HEK293 (cell line): ENCODE measurements around the gene SOX6.

Experiments
- CTCF ChIA-PET: fragments of 350-600 bp; formaldehyde crosslinking; extraction: SDS; loops from one replicate; lab custom pipeline; 2021; ENCODE audit warnings: antibody characterized with exemption; lab: Yijun Ruan, JAX
- POLR2A ChIA-PET: fragments of 300-600 bp; formaldehyde crosslinking; extraction: SDS; loops from one replicate; lab custom pipeline; 2020; ENCODE audit warnings: antibody characterized with exemption, inconsistent platforms; lab: Yijun Ruan, JAX
- H3K27ac ChIP-seq: fragments of 200-500 bp; sonication (Bioruptor generic); 2 replicates; pipeline ENCODE4 v1.5.1; 2014; ENCODE audit warnings: low read depth, low read length, control low read depth, inconsistent platforms; ENCODE audit errors: extremely low read depth
- H3K36me3 ChIP-seq, 2 experiments: fragments of 200-500 bp in 1 of 2; sonication (Bioruptor generic) in 1 of 2; 1 replicate in 1 of 2; 2 replicates in 1 of 2; pipeline ENCODE4 v1.5.1; 2014 to 2017; ENCODE audit warnings: inconsistent platforms in 2 of 2, low read length in 2 of 2; ENCODE audit not compliant: control insufficient read depth in 2 of 2, insufficient read depth in 1 of 2
- H3K4me1 ChIP-seq: fragments of 200-500 bp; sonication (Bioruptor generic); 2 replicates; pipeline ENCODE4 v1.5.1; 2014; ENCODE audit warnings: mild to moderate bottlenecking, low read length, inconsistent platforms; ENCODE audit not compliant: control insufficient read depth, insufficient read depth
- H3K4me3 ChIP-seq: 2 replicates; pipeline ENCODE4 v1.5.1; 2011; ENCODE audit warnings: low read depth, mild to moderate bottlenecking, control low read depth, low read length, moderate library complexity
- H3K9me3 ChIP-seq: fragments of 200-500 bp; sonication (Bioruptor generic); 2 replicates; pipeline ENCODE4 v1.5.1; 2014; ENCODE audit warnings: low read depth, low read length, inconsistent platforms; ENCODE audit not compliant: control insufficient read depth, insufficient read depth
- HIC1 ChIP-seq: fragments of 450-650 bp; formaldehyde crosslinking; IDR thresholded peaks from 2 replicates; pipeline ENCODE4 v1.5.1; 2016; ENCODE audit warnings: missing biosample characterization, missing genetic modification characterization
- RBAK ChIP-seq: fragments of 450-650 bp; formaldehyde crosslinking; IDR thresholded peaks from 2 replicates; pipeline ENCODE4 v1.5.1; 2016; ENCODE audit warnings: missing biosample characterization, missing genetic modification characterization
- REPIN1 ChIP-seq: fragments of 450-650 bp; formaldehyde crosslinking; IDR thresholded peaks from 2 replicates; pipeline ENCODE4 v1.5.1; 2017; ENCODE audit warnings: missing biosample characterization, missing genetic modification characterization, low read depth
- WT1 ChIP-seq: fragments of 450-650 bp; formaldehyde crosslinking; IDR thresholded peaks from 2 replicates; pipeline ENCODE4 v1.5.1; 2016; ENCODE audit warnings: missing biosample characterization, missing genetic modification characterization
- ZNF10 ChIP-seq: fragments of 450-650 bp; formaldehyde crosslinking; IDR thresholded peaks from 2 replicates; pipeline ENCODE4 v1.5.1; 2017; ENCODE audit warnings: missing biosample characterization, missing genetic modification characterization
- ZNF140 ChIP-seq: fragments of 450-650 bp; formaldehyde crosslinking; IDR thresholded peaks from 2 replicates; pipeline ENCODE4 v1.5.1; 2016; ENCODE audit warnings: missing biosample characterization, missing genetic modification characterization
- ZNF169 ChIP-seq: fragments of 450-650 bp; formaldehyde crosslinking; IDR thresholded peaks from 2 replicates; pipeline ENCODE4 v1.5.1; 2016; ENCODE audit warnings: missing biosample characterization, missing genetic modification characterization
- ZNF341 ChIP-seq: fragments of 450-650 bp; formaldehyde crosslinking; IDR thresholded peaks from 2 replicates; pipeline ENCODE4; 2016; ENCODE audit warnings: low read depth, missing biosample characterization, missing genetic modification characterization
- ZNF350 ChIP-seq: fragments of 450-650 bp; formaldehyde crosslinking; IDR thresholded peaks from 2 replicates; pipeline ENCODE4 v1.5.0; 2017; ENCODE audit warnings: missing biosample characterization, mild to moderate bottlenecking, missing genetic modification characterization
- ZNF37A ChIP-seq: fragments of 450-650 bp; IDR thresholded peaks from 2 replicates; pipeline ENCODE4 v1.5.1; 2018; ENCODE audit warnings: missing biosample characterization, missing genetic modification characterization
- ZNF555 ChIP-seq: fragments of 450-650 bp; formaldehyde crosslinking; conservative IDR thresholded peaks from 2 replicates; pipeline ENCODE4 v1.5.1; 2017; ENCODE audit warnings: missing biosample characterization, mild to moderate bottlenecking, missing genetic modification characterization, inconsistent platforms
- ZNF580 ChIP-seq: fragments of 450-650 bp; formaldehyde crosslinking; IDR thresholded peaks from 2 replicates; pipeline ENCODE4 v1.5.1; 2016; ENCODE audit warnings: missing biosample characterization, missing genetic modification characterization
- ZNF621 ChIP-seq: fragments of 450-650 bp; formaldehyde crosslinking; IDR thresholded peaks from 2 replicates; pipeline ENCODE4 v1.5.1; 2017; ENCODE audit warnings: missing biosample characterization, missing genetic modification characterization
- ZNF624 ChIP-seq: fragments of 450-650 bp; formaldehyde crosslinking; IDR thresholded peaks from 2 replicates; pipeline ENCODE4 v1.5.1; 2017; ENCODE audit warnings: missing biosample characterization, missing genetic modification characterization
- ZNF777 ChIP-seq: fragments of 450-650 bp; formaldehyde crosslinking; IDR thresholded peaks from 2 replicates; pipeline ENCODE4 v1.5.1; 2017; ENCODE audit warnings: missing biosample characterization, missing genetic modification characterization, borderline replicate concordance
- ZNF791 ChIP-seq: fragments of 450-650 bp; formaldehyde crosslinking; IDR thresholded peaks from 2 replicates; pipeline ENCODE4 v1.5.1; 2016; ENCODE audit warnings: missing biosample characterization, missing genetic modification characterization
- ZSCAN4 ChIP-seq: fragments of 450-650 bp; formaldehyde crosslinking; IDR thresholded peaks from 2 replicates; pipeline ENCODE4 v1.5.1; 2017; ENCODE audit warnings: missing biosample characterization, missing genetic modification characterization
- TF ChIP-seq, protein P1 (sequence below): fragments of 450-650 bp; formaldehyde crosslinking; IDR thresholded peaks from 2 replicates; pipeline ENCODE4 v1.5.0; 2017; ENCODE audit warnings: missing biosample characterization, missing genetic modification characterization, borderline replicate concordance

The SOX6 gene

GRCh38 chr11:16114978-16115871, 241.1 kb downstream of the SOX6 start:
- Histone ChIP-seq H3K36me3 (no peaks in the 10 kb centered on the region), H3K27ac (no peak overlapping the region), H3K9me3 (no peaks in the 10 kb centered on the region), H3K4me1 (peaks cover 14% of the 10 kb centered on the region), H3K4me3 (no peak overlapping the region)
- POLR2A ChIA-PET = no interaction called here
- CTCF ChIA-PET = interaction anchor here (0.6 kb wide), 2 partner anchors 10 to 84 kb away, joined by 3 read pairs; no protein-coding TSS in a partner anchor
- TF ChIP-seq ZNF555 (tag by site-specific recombination) (no peak), ZNF341 (no peak)

DNA sequence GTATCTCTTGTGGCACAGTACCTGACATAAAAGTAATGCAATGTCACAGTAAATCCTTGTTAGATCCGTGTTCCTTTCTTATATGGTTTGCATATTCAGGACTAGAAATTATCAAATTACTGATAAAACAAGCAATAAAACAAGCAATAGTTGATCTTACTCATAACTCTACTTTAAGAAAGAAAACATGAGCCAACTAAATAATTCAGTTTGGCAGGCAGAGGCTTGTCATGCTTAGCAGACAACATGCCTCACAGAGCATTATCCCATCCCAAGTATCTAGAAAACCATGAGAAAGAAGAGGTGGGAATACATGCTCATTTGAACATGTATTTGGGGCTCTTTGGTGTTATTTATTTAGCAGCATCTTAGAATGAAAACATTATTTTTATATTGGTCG, 241.9 kb downstream of the SOX6 start:
- CTCF ChIA-PET = interaction anchor here (0.6 kb wide), 3 partner anchors 9 to 218 kb away, joined by 3 read pairs; no protein-coding TSS in a partner anchor
- H3K4me1 ChIP-seq = peaks cover 14% of the 10 kb centered on the region
- no peak overlapping the region for H3K4me3 ChIP-seq
- no peaks in the 10 kb centered on the region for H3K9me3 ChIP-seq
- TF ChIP-seq ZNF624 (tag by site-specific recombination) = no peak
- TF ChIP-seq ZNF10 = no peak
- TF ChIP-seq, protein P1, sequence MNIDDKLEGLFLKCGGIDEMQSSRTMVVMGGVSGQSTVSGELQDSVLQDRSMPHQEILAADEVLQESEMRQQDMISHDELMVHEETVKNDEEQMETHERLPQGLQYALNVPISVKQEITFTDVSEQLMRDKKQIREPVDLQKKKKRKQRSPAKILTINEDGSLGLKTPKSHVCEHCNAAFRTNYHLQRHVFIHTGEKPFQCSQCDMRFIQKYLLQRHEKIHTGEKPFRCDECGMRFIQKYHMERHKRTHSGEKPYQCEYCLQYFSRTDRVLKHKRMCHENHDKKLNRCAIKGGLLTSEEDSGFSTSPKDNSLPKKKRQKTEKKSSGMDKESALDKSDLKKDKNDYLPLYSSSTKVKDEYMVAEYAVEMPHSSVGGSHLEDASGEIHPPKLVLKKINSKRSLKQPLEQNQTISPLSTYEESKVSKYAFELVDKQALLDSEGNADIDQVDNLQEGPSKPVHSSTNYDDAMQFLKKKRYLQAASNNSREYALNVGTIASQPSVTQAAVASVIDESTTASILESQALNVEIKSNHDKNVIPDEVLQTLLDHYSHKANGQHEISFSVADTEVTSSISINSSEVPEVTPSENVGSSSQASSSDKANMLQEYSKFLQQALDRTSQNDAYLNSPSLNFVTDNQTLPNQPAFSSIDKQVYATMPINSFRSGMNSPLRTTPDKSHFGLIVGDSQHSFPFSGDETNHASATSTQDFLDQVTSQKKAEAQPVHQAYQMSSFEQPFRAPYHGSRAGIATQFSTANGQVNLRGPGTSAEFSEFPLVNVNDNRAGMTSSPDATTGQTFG (tag by site-specific recombination) = no peak
- TF ChIP-seq REPIN1 (tag by site-specific recombination) = no peak
- no peak for TF ChIP-seq ZNF791 (tag by site-specific recombination)
- TF ChIP-seq ZNF350 (tag by site-specific recombination) = no peak
- TF ChIP-seq ZNF140 (tag by site-specific recombination) = no peak
- TF ChIP-seq ZSCAN4 (tag by site-specific recombination) = no peak
- no peak for TF ChIP-seq ZNF580 (tag by site-specific recombination)
- TF ChIP-seq ZNF37A (tag by site-specific recombination) = no peak
- no peak for TF ChIP-seq HIC1 (tag by site-specific recombination)
- no peak for TF ChIP-seq ZNF777 (tag by site-specific recombination)
- TF ChIP-seq ZNF621 = no peak
- no peak for TF ChIP-seq RBAK (tag by site-specific recombination)
- TF ChIP-seq WT1 (tag by site-specific recombination) = no peak
- TF ChIP-seq ZNF169 = no peak
- POLR2A ChIA-PET = no interaction called here
- H3K27ac ChIP-seq = no peak overlapping the region
- no peaks in the 10 kb centered on the region for H3K36me3 ChIP-seq
